IPS DF 6.9 (cell line): ENCODE measurements around the gene CENPX.
"Not testable (repeated sequence)": the region's sequence is repeated elsewhere in the genome, so short reads cannot be mapped to it uniquely, and the experiment has no call there.

ENCODE experiments used
- DNase-seq: peaks from one replicate; pipeline ENCODE4 v3.0.0-alpha.2; 2013; ENCODE audit warnings: low read depth, low spot score
- H3K27ac ChIP-seq: one replicate; pipeline ENCODE4 v1.5.1; 2013; ENCODE audit warnings: low read length, control low read depth
- H3K27me3 ChIP-seq: 2 replicates; pipeline ENCODE4 v1.6.1; 2013; ENCODE audit warnings: mild to moderate bottlenecking, low read length; ENCODE audit not compliant: control insufficient read depth, insufficient read depth
- H3K36me3 ChIP-seq: 2 replicates; pipeline ENCODE4 v1.6.1; 2013; ENCODE audit warnings: low read length; ENCODE audit not compliant: control insufficient read depth, insufficient read depth
- H3K4me1 ChIP-seq: 2 replicates; pipeline ENCODE4 v1.6.1; 2013; ENCODE audit warnings: low read length; ENCODE audit not compliant: control insufficient read depth, insufficient read depth
- H3K4me3 ChIP-seq: 2 replicates; pipeline ENCODE4 v1.5.1; 2013; ENCODE audit warnings: mild to moderate bottlenecking, low read length
- H3K9me3 ChIP-seq: 2 replicates; pipeline ENCODE4 v1.6.1; 2013; ENCODE audit warnings: low read length, inconsistent platforms; ENCODE audit not compliant: control insufficient read depth, insufficient read depth
- WGBS: extraction: QIAGEN DNeasy Blood & Tissue Kit; methylation state at CpG from one replicate; pipeline ENCODE4 v1.1.7; 2013; ENCODE audit warnings: mixed read lengths, missing lambda C conversion rate; ENCODE audit not compliant: insufficient read length, insufficient coverage; 5-methylcytosine and 5-hydroxymethylcytosine counted together

Gene CENPX

DNA sequence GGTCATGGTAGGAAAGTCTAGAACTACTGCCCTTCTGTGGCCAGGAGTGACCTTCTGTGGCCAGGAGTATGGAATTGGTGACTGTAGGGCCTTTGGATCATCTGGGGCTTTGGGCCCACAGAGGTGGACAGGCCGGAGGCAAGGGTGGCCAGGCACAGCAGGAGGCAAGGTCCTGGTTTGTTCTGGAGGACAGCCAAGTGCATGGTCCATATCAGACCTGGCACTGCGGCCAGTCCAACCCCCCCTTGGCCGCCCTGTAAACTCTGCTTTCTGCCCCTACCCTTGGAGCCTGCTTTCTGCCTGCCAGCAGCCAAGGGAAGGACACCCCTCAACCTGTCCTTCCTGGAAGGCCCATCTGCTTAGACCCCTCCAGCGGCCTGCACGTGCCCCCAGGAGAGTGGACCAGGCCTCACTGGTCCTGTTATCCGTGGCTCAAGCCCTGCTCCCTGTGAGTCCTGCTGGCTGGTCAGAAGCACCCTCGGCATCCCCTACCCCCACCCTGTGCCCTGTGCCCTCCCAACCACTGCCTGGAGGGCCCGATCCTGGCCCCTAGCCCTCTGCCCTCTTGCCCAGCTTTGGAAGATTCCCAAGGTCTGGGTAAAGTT, 17.1 kb upstream of the CENPX start:
- H3K27me3 ChIP-seq = no peaks in the 10 kb centered on the region
- H3K4me1 ChIP-seq = peaks cover 5% of the 10 kb centered on the region; the same call in 1 of the 2 replicates
- no peak overlapping the region for H3K4me3 ChIP-seq
- no peaks in the 10 kb centered on the region for H3K9me3 ChIP-seq
- no peak overlapping the region for H3K27ac ChIP-seq
- no peaks in the 10 kb centered on the region for H3K36me3 ChIP-seq
- DNase-seq = no peak
- no CpG with 5 or more reads among the region's 8 CpGs for WGBS

DNA sequence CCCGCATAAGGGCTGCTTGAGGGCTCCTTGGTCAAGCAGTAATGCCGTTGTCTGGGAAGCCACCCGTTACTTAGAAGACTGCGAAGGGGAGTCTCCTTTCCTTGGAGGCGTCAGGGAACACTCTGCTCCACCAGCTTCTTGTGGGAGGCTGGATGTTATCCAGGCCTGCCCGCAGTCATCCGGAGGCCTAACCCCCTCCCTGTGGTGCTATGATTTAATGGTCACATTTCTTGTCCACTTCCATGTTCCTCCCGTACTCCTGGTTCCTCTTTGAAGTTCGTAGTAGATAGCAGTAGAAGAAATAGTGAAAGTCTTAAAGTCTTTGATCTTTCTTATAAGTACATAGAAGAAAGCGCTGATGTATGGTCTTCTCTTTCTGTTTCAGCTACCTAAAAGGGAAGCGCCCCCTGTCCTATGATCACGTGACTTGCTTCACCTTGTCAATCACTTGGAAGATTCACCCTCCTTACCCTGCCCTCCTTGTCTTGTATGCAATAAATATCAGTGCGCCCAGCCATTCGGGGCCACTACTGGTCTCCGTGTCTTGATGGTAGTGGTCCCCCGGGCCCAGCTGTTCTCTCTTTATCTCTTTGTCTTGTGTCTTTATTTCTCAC, 16.2 kb upstream of the CENPX start:
- not testable (repeated sequence) for H3K27ac ChIP-seq, DNase-seq, H3K4me3 ChIP-seq, H3K4me1 ChIP-seq, H3K27me3 ChIP-seq, H3K36me3 ChIP-seq, H3K9me3 ChIP-seq
- no CpG with 5 or more reads among the region's 16 CpGs for WGBS

DNA sequence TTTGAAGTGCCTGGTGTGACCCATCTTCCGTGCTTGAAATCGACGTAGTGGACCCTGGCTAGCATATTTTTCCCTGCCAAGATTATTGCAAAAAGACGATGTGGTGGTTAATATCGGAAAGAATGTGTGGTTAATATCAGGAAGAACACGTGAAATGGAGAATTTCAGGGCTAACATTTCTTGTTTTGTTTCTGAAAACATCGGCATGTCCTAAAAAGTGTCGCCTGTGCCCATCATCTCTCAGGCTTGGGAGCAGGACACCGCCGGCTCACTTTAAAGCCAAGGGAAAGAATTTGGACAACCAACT, 15.2 kb upstream of the CENPX start:
- no peak for DNase-seq
- no peak overlapping the region for H3K27ac ChIP-seq
- H3K27me3 ChIP-seq = no peaks in the 10 kb centered on the region
- peaks cover 4% of the 10 kb centered on the region; the same call in 1 of the 2 replicates for H3K4me1 ChIP-seq
- H3K4me3 ChIP-seq = no peak overlapping the region
- no peaks in the 10 kb centered on the region for H3K9me3 ChIP-seq
- WGBS = no CpG with 5 or more reads among the region's 10 CpGs
- H3K36me3 ChIP-seq = no peaks in the 10 kb centered on the region

- WGBS = no CpG with 5 or more reads among the region's 92 CpGs
- no peaks in the 10 kb centered on the region for H3K9me3 ChIP-seq
- peak; percentile 95 for DNase-seq
- no peaks in the 10 kb centered on the region for H3K36me3 ChIP-seq
- no peaks in the 10 kb centered on the region for H3K27me3 ChIP-seq
- peak within 1 kb of the TSS; percentile 52; the same call in 1 of the 2 replicates for H3K4me3 ChIP-seq
- no peak within 1 kb of the TSS for H3K27ac ChIP-seq
- peaks cover 5% of the 10 kb centered on the region; the same call in 1 of the 2 replicates for H3K4me1 ChIP-seq
These were observed 14.6 kb upstream of the CENPX start, which contains the start of gene DCXR for GRCh38 chr17:82037092-82037888. Gene DCXR, minus strand, starts transcription at chr17:82037697. Its CDS starts 15 bp downstream, at chr17:82037682.

- Histone ChIP-seq H3K9me3 (no peaks in the 10 kb centered on the region), H3K27ac (no peak overlapping the region), H3K4me1 (peaks cover 5% of the 10 kb centered on the region; the same call in 1 of the 2 replicates), H3K27me3 (no peaks in the 10 kb centered on the region), H3K36me3 (no peaks in the 10 kb centered on the region), H3K4me3 (peak overlapping the region; percentile 52; the same call in 1 of the 2 replicates)
- WGBS = no CpG with 5 or more reads among the region's 23 CpGs
- no peak for DNase-seq
These were observed 14.0 kb upstream of the CENPX start for GRCh38 chr17:82036634-82037091.

DNA sequence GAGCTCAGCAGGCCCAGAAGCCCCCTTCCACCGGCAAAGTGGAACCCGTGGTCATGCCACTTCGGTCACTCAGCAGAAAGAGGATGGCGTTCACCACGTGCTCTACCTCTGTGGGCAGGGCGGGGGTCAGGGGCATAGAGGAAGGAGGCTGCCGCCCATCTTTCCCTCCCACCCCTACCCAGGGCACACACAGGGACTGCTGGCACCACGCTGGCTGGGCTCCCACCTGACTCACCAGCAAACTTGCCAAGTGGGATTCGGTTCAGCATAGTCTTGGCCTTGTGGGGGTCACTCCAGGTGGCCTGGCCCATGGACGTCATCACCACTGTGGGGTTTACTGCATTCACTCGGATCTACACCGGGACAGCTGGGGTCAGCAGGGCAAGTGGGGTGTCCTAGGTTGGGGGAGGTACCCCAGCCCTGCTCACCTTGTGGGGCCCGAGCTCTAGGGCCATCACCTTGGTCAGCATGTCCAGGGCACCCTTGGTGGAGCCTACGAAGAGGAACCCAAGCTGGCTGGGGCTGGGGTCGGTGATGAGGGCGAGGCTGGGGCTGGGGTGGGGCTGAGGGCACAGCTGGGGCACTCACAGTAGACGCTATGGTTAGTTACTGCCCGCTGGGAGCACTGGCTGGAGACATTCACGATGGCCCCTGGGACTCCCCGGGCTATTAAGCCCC, 13.4 kb upstream of the CENPX start:
- no peak for DNase-seq
- WGBS = no CpG with 5 or more reads among the region's 20 CpGs
- no peaks in the 10 kb centered on the region for H3K9me3 ChIP-seq
- H3K36me3 ChIP-seq = no peaks in the 10 kb centered on the region
- peaks cover 5% of the 10 kb centered on the region; the same call in 1 of the 2 replicates for H3K4me1 ChIP-seq
- H3K27ac ChIP-seq = no peak overlapping the region
- no peak overlapping the region for H3K4me3 ChIP-seq
- H3K27me3 ChIP-seq = no peaks in the 10 kb centered on the region

DNA sequence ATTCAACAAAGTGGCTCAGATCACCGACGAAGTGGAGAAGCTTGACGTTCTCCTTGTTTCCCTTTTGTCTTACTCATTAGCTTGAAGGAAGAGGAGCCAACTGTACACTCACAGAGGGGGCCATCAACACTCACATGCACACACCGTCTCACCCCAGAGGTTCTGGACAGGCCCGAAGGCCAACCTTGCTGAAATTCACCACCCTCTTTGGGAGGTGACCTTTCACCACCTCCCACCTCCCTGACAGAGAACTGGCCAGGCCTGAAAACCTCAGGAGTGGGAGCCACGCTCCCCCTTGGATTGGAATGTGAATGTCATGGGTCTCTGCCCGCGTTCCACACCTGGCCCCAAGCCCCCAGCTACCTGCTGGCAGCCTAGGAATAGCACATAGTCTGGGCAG, 12.8 kb upstream of the CENPX start:
- no peak overlapping the region for H3K27ac ChIP-seq
- WGBS = no CpG with 5 or more reads among the region's 8 CpGs
- no peaks in the 10 kb centered on the region for H3K27me3 ChIP-seq
- H3K36me3 ChIP-seq = no peaks in the 10 kb centered on the region
- H3K4me1 ChIP-seq = peaks cover 5% of the 10 kb centered on the region; the same call in 1 of the 2 replicates
- no peak for DNase-seq
- H3K4me3 ChIP-seq = no peak overlapping the region
- no peaks in the 10 kb centered on the region for H3K9me3 ChIP-seq

GRCh38 chr17:82034371-82035011, 11.8 kb upstream of the CENPX start:
- no CpG with 5 or more reads among the region's 23 CpGs for WGBS
- Histone ChIP-seq H3K27ac (no peak overlapping the region), H3K27me3 (no peaks in the 10 kb centered on the region), H3K36me3 (no peaks in the 10 kb centered on the region), H3K4me1 (peaks cover 5% of the 10 kb centered on the region; the same call in 1 of the 2 replicates), H3K4me3 (no peak overlapping the region), H3K9me3 (no peaks in the 10 kb centered on the region)
- no peak for DNase-seq

DNA sequence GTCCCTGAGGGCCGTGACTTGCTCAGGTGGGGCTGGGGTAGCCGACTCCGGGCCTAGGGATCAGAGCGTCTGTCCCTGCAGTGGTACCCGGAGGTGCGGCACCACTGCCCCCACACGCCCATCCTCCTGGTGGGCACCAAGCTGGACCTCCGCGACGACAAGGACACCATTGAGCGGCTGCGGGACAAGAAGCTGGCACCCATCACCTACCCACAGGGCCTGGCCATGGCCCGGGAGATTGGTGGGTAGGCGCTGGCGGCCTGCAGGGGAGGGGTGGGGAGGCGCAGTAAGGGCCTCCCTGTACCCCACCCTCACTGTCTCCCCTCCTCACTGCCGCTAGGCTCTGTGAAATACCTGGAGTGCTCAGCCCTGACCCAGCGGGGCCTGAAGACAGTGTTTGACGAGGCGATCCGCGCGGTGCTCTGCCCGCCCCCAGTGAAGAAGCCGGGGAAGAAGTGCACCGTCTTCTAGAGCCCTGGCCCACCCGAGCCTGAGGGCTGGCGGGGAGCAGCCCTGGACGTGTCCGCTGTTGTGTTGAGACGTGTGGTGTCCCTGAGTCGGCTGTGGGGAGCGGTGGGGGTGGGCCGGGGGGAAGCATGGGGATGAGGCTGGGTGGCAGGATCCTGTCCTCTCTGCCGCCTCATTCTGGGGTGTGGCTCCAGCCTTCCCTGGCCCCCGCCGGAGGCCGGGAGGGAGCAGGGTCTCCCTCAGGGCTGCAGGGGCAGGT, 10.8 kb upstream of the CENPX start:
- H3K27me3 ChIP-seq = no peaks in the 10 kb centered on the region
- 0 out of 2 replicates have a peak, but pooled peaks cover 2% of the 10 kb centered on the region for H3K36me3 ChIP-seq
- no CpG with 5 or more reads among the region's 38 CpGs for WGBS
- H3K9me3 ChIP-seq = no peaks in the 10 kb centered on the region
- no peak for DNase-seq
- H3K4me1 ChIP-seq = peaks cover 5% of the 10 kb centered on the region; the same call in 1 of the 2 replicates
- H3K27ac ChIP-seq = no peak overlapping the region
- H3K4me3 ChIP-seq = no peak overlapping the region
